NCI-H146 treated with DMSO at 0.1 percent for 48 hours (cell line): ENCODE results near the gene NCKAP1.

Experiments used
- DNase-seq: peaks from one replicate; lab custom pipeline; 2025; ENCODE audit not compliant: unreplicated experiment; lab: John Stamatoyannopoulos, UW

NCKAP1 gene

DNA sequence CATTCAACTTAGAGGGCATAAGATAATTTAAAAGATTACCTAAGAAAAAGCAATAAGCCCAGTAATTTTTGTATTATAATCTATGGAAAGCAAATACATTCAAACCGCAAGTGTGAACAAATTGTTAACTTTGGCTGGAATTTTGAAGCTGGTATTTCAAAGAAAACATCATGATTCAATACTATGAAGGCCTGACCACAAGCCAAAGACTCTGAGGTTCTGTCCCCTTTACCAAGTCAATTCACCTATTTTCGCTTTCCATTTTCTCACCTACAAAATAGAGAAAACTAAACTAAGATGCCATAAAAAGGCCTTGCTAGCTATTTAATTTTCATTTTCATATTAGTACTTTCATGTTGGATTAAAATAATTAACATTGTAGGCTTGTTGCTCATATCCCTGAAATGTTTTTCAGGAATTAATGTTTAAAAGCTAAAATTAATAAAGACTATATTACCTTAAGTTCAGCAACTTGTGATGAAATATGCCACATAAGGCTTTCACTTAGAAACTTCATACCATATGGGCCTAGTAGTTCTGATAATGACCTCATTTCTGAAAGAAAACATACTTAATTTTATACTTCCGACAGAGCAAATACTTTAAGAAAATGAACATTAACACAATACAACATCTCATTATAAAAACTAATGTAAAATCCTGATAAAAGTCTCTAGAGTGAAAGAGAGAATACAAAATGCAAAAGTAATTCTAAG is 86.2 kb downstream of the NCKAP1 start:
- no peak for DNase-seq

- DNase-seq: no peak
These were observed 87.7 kb downstream of the NCKAP1 start for GRCh38 chr2:182950546-182950945.

- no peak for DNase-seq
These were observed 88.6 kb downstream of the NCKAP1 start for GRCh38 chr2:182949572-182950189.

- no peak for DNase-seq
These were observed 89.2 kb downstream of the NCKAP1 start for GRCh38 chr2:182949052-182949451.

DNA sequence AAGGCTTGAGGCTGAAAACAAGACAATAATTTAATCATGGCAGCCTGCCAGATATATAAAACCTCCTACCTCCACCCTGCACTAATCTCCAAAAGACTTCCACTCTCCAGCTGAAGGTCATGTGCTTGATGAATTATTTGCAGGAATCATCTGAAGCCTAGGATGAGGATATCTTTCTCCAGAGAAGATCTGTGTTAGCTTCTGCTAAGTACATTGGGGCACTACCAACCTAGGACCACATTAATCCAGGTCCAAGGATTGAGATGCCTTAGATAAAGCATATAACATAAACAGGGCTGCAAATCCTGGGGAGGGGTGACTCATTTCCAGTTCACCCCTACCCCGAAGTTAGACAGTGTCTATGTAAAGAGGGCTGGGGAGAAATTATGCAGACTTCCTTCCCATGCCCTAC is 91.3 kb downstream of the NCKAP1 start:
- no peak for DNase-seq

GRCh38 chr2:182943339-182943738 is 94.9 kb downstream of the NCKAP1 start:
- DNase-seq: no peak

DNA sequence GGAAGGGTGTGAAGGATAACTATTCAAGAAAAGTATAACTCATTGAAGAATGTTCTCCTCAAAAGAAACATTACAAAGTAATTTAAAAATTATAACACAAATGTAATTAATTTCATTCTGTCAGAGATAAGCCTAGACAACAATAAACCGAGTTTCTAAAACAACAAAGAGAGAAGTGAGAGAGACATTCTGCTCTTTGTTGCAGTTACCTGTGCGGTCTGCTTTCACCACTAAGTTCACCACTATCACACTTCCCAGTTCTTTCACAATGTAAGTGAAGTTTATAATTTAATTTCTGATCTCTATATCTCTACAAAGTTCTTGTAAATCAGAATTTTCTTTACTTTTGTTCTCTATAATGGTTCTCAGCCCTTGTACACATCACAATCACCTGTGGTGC is 95.5 kb downstream of the NCKAP1 start:
- no peak for DNase-seq

GRCh38 chr2:182941919-182942318 is 96.3 kb downstream of the NCKAP1 start:
- no peak for DNase-seq

- DNase-seq: no peak
These were observed 97.0 kb downstream of the NCKAP1 start for GRCh38 chr2:182941121-182941722.

DNA sequence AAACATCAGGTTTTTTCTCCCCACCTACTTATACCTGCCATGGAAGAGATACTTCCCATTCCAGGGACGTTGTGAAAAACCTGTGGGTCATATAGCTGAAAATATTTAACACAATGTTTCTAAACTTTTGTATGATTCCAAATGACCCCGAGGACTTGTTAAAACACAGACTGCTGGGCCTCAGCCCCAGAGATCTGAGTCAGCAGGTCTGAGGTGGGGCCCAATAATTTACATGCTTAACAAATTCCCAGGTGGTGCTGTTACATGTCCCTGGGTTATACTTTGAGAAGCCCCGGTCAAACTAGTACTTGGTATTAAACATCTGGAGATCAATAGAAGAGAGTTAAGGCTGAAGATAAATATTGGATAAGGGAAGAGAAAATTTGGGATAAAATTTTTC is 100.4 kb downstream of the NCKAP1 start:
- DNase-seq: no peak

DNA sequence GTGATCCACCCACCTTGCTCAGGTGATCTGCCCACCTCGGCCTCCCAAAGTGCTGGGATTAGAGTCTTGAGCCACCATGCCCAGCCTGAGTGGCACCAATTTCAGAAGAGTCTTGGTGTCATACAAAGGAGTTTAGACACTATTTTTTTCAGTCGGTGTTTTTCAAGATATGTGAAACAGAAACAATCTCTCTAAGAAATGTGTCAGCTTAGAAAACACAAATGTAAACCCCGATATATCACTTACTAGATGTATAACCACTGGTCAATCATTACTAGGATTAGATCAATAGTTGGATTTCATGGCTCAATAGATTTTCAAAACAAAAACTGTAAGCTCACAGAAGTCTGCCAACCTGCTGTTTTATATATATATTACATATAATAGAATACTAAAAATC is 104.6 kb downstream of the NCKAP1 start:
- no peak for DNase-seq

DNA sequence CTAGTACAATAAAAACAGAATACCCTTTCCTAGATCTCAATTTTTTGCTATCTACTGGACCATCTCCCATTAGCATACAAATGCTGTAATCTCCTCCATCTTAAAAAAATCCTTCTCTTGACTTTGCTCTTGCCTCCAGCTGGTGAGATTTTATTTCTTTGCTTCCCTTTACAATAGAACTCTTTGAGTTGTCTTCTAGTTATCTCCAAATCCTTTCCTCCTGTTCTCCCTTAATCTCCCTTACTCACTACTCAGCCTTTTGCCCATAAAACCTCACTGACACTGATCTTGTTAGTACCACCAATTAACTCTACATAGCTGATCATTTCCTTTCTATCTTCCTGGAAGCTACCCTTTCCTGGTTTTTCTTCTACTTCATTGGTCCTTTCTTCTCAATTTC is 108.3 kb downstream of the NCKAP1 start:
- DNase-seq: no peak

GRCh38 chr2:182924306-182924705 is 114.0 kb downstream of the NCKAP1 start:
- DNase-seq: no peak

GRCh38 chr2:182921234-182921633 is 117.0 kb downstream of the NCKAP1 start:
- DNase-seq: no peak

DNA sequence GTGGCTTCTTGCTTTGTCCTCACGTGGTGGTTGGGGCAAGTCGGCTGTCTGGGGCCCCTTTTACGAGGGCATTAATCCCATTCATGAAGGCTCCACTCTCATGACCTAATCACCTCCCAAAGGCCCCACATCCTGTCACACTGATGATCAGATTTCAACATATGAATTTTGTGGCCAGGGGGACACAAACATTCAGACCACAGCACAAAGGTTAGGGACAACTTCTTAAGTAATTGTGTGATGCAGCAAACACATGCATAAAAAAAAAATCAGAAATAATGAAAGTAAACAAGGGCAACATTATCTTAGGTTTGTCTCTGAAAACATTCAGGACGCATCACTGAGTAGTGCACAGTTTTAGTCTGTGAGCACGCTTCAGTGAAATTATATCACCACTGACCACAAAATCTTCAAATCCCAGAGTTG is 117.6 kb downstream of the NCKAP1 start:
- DNase-seq: no peak

DNA sequence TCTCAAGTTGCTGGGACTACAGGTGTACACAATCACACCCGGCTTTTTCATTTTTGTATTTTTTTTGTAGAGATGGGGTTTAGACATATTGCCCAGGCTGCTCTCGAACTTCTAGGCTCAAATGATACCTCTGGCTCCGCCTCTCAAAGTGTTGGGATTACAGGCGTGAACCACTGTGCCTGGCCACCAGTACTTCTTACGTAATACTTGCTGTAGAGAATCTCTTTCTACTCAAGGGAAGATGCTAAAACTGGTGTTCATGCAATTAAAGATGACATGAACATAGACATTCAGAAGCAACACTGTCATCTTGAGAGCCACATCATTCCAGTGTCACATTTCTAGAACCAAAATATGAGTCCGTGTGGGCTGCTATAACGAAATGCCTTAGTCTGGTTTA is 118.2 kb downstream of the NCKAP1 start:
- no peak for DNase-seq

- DNase-seq: no peak
These were observed 119.2 kb downstream of the NCKAP1 start for GRCh38 chr2:182918961-182919652.

GRCh38 chr2:182917924-182918323 is 120.3 kb downstream of the NCKAP1 start:
- DNase-seq: no peak

DNA sequence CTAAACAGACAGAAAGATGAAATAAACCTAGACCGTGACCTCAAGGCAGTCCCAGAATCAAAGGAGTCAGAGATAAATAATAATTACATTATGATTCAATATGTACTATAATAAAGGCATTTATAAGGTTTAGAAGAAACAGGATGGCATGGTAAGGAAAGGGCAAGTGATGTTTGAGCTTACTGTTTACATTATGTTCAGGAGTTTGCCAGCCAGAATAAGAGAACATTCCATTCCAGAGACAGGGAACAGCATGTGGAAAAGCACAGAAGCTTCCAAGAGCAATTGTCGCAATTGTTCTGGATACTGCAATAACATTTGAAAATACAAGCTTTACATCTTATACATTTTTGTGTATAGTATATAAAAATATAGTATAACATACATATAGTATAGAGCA is 121.8 kb downstream of the NCKAP1 start:
- DNase-seq: no peak

DNA sequence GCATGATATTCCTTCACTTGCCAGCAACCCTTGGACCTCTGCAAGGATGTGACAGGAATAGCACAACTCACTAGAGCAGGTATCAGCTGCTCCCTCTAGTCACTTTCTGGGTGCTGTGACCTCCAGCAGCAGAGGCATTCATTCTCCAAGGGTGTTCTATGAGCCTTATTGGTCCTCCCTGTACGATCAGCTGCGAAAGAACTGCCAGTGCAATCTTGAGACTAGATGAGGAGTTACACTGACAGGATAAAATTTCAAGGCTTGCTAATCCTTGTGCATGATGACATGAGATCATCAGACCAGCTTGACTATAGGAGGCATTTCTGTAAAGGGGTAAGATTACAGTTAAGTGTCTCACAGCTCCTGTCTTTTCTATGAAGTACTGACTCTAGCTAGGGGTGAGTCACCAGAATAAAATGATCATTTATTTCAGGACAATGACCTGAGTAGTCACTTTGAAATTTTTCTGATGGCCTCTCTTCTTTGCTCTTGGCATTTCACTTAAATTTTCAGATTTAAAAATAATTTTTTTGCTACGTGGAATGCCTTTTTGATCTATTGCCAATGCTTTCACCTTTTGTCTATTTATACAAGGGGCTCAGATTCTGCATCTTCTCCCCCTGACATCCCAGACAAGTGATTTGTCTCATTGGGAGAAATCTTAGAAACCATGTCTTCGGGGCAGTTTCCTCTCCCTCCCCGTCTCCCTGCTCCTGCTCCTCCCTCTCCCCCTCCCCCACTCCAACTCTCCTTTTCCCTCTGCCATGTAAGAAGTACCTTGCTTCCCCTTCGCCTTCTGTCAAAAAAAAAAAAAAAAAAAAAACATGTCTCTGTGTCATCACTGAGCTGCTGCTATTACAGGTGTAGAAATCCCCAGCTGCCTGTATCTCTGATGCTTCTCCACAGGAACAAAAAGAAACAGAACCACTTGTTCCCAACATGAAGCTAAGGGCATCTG is 122.6 kb downstream of the NCKAP1 start:
- DNase-seq: no peak

DNA sequence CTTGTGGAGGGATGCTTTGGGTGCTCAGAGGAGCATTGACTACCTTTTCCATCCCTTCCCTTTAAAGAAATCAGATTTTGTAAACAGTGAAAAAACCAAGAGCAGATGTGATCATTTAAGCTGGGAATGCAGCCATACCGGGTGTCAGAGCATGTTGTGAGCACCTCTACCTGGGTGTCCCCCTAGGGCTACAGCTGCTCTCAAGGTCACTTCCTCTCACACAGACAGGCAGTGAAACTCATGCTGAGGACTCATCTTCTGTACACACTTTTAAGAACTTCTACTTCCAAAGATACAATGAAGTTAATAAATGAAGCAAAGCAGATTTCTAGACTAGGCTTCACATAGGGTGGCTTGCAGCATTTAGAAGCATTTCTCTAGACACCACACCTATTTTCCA is 123.4 kb downstream of the NCKAP1 start:
- DNase-seq: no peak
